Type B pancreatic cell (in vitro differentiated cells): ENCODE results near the gene ZBTB46. TPM values are rescaled to one million over a fixed set of nuclear protein-coding genes. Genes with fewer than 3 reads are reported as not detected.
A peak's percentile ranks its signal among the peaks of the same experiment; 100 is the strongest.

Source experiments
- DNase-seq: peaks from one replicate; pipeline ENCODE4 v3.0.0; 2021; ENCODE audit warnings: mixed read lengths; ENCODE audit not compliant: unreplicated experiment; ENCODE audit errors: extremely low spot score
- H3K27ac Mint-ChIP-seq: 2 replicates; pipeline ENCODE4 v1.8.0; 2021; ENCODE audit warnings: mild to moderate bottlenecking, mixed read lengths
- H3K27me3 Mint-ChIP-seq: 2 replicates; pipeline ENCODE4 v1.8.0; 2021; ENCODE audit warnings: mixed read lengths
- H3K36me3 Mint-ChIP-seq: 2 replicates; pipeline ENCODE4 v1.8.0; 2021; ENCODE audit warnings: mixed read lengths
- H3K4me1 Mint-ChIP-seq: one replicate; pipeline ENCODE4 v1.8.0; 2021; ENCODE audit warnings: mixed read lengths; ENCODE audit not compliant: unreplicated experiment
- H3K4me3 Mint-ChIP-seq: 2 replicates; pipeline ENCODE4 v1.8.0; 2021; ENCODE audit warnings: mild to moderate bottlenecking, mixed read lengths
- H3K9me3 Mint-ChIP-seq: 2 replicates; pipeline ENCODE4 v1.8.0; 2021; ENCODE audit warnings: mixed read lengths
- CTCF ChIP-seq: fragments of 200-600 bp; sonication (generic); conservative IDR thresholded peaks from 2 replicates; pipeline ENCODE4 v1.5.0; 2021; ENCODE audit warnings: antibody characterized with exemption, mild to moderate bottlenecking
- total RNA-seq: library from RNA; stranded (reverse); gene quantifications from 2 replicates; pipeline ENCODE4 v1.2.1, GENCODE V29; 2021; ENCODE audit warnings: low replicate concordance

The ZBTB46 gene
- total RNA-seq, 1 donor from 2014 or later = 13.6 TPM

- Mint-ChIP-seq H3K27me3 (peaks cover 3% of the 10 kb centered on the region), H3K27ac (no peak overlapping the region), H3K36me3 (peaks cover 4% of the 10 kb centered on the region), H3K4me3 (no peak overlapping the region), H3K9me3 (no peaks in the 10 kb centered on the region), H3K4me1 (no peaks in the 10 kb centered on the region)
- peak; percentile 71 for DNase-seq
- TF ChIP-seq CTCF = no peak
These were observed 92.4 kb downstream of the ZBTB46 start for GRCh38 chr20:63738687-63739129.

DNA sequence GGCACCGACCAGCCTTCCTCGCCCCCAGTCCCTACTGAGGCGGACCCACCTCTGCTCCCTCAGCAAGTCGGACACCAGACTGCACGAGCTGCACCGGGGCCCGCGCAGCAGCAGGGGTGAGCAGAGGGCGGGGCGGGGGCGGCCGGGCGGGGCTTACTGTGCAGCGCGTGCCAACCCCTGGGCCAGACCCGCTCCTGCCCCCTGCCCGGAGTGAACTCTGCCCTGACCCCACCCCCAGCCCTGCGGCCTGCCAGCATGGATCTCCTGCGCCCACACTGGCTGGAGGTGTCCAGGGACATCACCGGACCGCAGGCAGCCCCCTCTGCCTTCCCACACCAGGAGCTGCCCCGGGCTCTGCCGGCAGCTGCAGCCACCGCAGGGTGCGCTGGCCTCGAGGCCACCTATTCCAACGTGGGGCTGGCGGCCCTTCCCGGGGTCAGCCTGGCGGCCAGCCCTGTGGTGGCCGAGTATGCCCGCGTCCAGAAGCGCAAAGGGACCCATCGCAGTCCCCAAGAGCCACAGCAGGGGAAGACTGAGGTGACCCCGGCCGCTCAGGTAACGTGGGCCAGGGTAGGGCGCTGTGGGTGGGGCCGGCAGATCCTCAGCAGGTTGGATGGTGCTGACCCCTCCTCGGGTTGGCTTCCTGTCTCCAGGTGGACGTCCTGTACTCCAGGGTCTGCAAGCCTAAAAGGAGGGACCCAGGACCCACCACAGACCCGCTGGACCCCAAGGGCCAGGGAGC is 92.9 kb downstream of the ZBTB46 start:
- Mint-ChIP-seq H3K36me3 (peaks cover 4% of the 10 kb centered on the region), H3K4me1 (no peaks in the 10 kb centered on the region), H3K27ac (no peak overlapping the region), H3K4me3 (peak overlapping the region; percentile 34), H3K9me3 (no peaks in the 10 kb centered on the region), H3K27me3 (peaks cover 3% of the 10 kb centered on the region)
- no peak for TF ChIP-seq CTCF
- no peak for DNase-seq

DNA sequence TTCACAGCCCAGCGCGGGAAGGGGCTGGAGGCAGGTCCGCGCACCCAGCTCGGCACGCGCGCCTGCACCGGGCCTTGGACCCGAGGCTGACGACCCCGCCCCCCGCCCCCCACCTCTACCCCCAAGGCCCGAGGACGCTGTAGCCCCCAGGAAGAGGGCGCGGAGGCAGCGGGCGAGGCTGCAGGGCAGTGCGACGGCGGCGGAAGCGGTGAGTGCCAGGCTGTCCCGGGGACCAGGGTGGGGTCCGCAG is 93.4 kb downstream of the ZBTB46 start:
- H3K27me3 Mint-ChIP-seq = peaks cover 3% of the 10 kb centered on the region
- H3K4me3 Mint-ChIP-seq = no peak overlapping the region
- no peaks in the 10 kb centered on the region for H3K9me3 Mint-ChIP-seq
- no peak for DNase-seq
- H3K36me3 Mint-ChIP-seq = peaks cover 4% of the 10 kb centered on the region
- H3K27ac Mint-ChIP-seq = no peak overlapping the region
- no peaks in the 10 kb centered on the region for H3K4me1 Mint-ChIP-seq
- no peak for TF ChIP-seq CTCF

- H3K4me3 Mint-ChIP-seq = no peak overlapping the region
- no peak for DNase-seq
- no peaks in the 10 kb centered on the region for H3K4me1 Mint-ChIP-seq
- peaks cover 4% of the 10 kb centered on the region for H3K36me3 Mint-ChIP-seq
- TF ChIP-seq CTCF = no peak
- H3K27ac Mint-ChIP-seq = no peak overlapping the region
- no peaks in the 10 kb centered on the region for H3K9me3 Mint-ChIP-seq
- H3K27me3 Mint-ChIP-seq = peaks cover 3% of the 10 kb centered on the region
These were observed 94.0 kb downstream of the ZBTB46 start for GRCh38 chr20:63736893-63737694.

DNA sequence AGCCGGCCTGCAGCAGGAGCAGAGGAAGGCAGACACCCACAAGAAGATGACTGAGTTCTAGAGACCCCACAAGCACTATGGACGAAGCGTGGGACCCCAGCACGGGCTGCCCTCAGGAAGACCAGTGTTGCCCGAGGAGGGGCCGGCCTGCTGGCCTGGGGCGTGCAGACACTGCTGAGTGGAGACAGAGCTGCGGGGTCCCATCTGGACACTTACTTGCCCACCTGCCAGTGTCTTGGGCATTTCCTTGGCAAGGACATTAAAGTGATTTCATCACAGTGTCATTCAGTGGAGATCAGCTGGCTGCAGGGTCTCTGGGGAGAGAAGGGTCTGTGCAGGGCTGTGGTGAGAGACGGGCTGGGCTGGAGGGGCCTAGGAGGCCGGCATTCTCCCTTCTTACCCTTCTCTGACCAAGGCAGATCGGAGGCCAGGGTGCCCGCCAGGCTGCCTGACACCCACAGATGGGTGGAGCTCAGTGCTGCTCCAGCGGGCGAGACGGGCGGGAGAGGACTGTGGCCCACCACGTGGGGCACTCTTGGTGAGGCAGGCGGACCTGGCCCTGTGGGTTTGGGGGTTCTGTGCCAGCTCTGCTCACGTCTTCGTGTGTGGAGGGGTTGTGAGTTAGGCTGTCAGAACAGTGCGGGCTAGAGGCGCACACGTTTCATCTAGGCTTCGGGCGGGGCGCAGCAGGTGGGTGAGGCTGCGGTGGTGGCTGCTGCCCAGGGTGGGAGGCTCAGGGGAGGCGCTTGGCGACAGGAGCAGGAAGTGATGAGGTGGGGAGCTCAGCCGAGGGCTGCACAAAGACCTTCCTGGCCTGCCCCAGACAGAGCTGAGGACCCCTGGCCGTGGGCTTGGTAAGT is 95.0 kb downstream of the ZBTB46 start, which contains the start of gene LIME1:
LIME1 (plus strand) TSS at position 806 of the 860 bp plus-strand sequence. CDS start 886 bp downstream, outside the sequence.
- Mint-ChIP-seq H3K9me3 (no peaks in the 10 kb centered on the region), H3K4me3 (peak within 1 kb of the TSS; percentile 54), H3K36me3 (peaks cover 4% of the 10 kb centered on the region), H3K27me3 (peaks cover 3% of the 10 kb centered on the region), H3K4me1 (no peaks in the 10 kb centered on the region), H3K27ac (peak within 1 kb of the TSS; percentile 26)
- no peak for TF ChIP-seq CTCF
- no peak for DNase-seq
